ACC112 (cell line): ENCODE data around the gene RAP2A.

Experiments
- H2AFZ ChIP-seq: fragments of 200-600 bp; sonication (generic); one replicate; pipeline ENCODE4 v1.6.0; 2017; ENCODE audit warnings: antibody characterized with exemption, low read length; ENCODE audit not compliant: unreplicated experiment
- H3K27ac ChIP-seq: fragments of 200-600 bp; sonication (generic); 2 replicates; pipeline ENCODE4 v1.5.1; 2014; ENCODE audit warnings: low read depth, mild to moderate bottlenecking, antibody characterized with exemption, low read length, moderate library complexity
- H3K27me3 ChIP-seq: fragments of 200-600 bp; sonication (generic); 2 replicates; pipeline ENCODE4 v1.6.1; 2014; ENCODE audit warnings: mild to moderate bottlenecking, antibody characterized with exemption, low read length, moderate library complexity, mixed read lengths; ENCODE audit not compliant: insufficient read depth
- H3K36me3 ChIP-seq: fragments of 200-600 bp; sonication (generic); 2 replicates; pipeline ENCODE4 v1.6.1; 2016; ENCODE audit warnings: mild to moderate bottlenecking, antibody characterized with exemption, low read length, moderate library complexity, mixed read lengths; ENCODE audit not compliant: insufficient read depth
- H3K4me1 ChIP-seq: fragments of 200-600 bp; sonication (generic); one replicate; pipeline ENCODE4 v1.6.1; 2016; ENCODE audit warnings: low read length, mixed read lengths; ENCODE audit not compliant: insufficient read depth, unreplicated experiment, control insufficient read depth
- H3K4me3 ChIP-seq: fragments of 200-600 bp; sonication (generic); 2 replicates; pipeline ENCODE4 v1.5.1; 2014; ENCODE audit warnings: mild to moderate bottlenecking, low read depth, low read length
- H3K79me2 ChIP-seq: fragments of 200-600 bp; sonication (generic); one replicate; pipeline ENCODE4 v1.6.0; 2016; ENCODE audit warnings: low read length; ENCODE audit not compliant: control insufficient read depth, unreplicated experiment, insufficient read depth

The RAP2A gene

GRCh38 chr13:97422118-97423054 is 11.6 kb upstream of the RAP2A start:
- Histone ChIP-seq H3K79me2 (no peaks in the 10 kb centered on the region), H3K4me3 (no peak overlapping the region), H3K27me3 (no peaks in the 10 kb centered on the region), H3K36me3 (no peaks in the 10 kb centered on the region), H2AFZ (no peak overlapping the region), H3K4me1 (no peaks in the 10 kb centered on the region), H3K27ac (no peak overlapping the region)

GRCh38 chr13:97423300-97424045 is 10.5 kb upstream of the RAP2A start:
- no peak overlapping the region for H3K4me3 ChIP-seq
- H2AFZ ChIP-seq = no peak overlapping the region
- H3K27me3 ChIP-seq = no peaks in the 10 kb centered on the region
- no peak overlapping the region for H3K27ac ChIP-seq
- H3K4me1 ChIP-seq = no peaks in the 10 kb centered on the region
- H3K36me3 ChIP-seq = no peaks in the 10 kb centered on the region
- no peaks in the 10 kb centered on the region for H3K79me2 ChIP-seq

GRCh38 chr13:97425590-97425989 is 8.4 kb upstream of the RAP2A start:
- Histone ChIP-seq H3K27ac (no peak overlapping the region), H3K4me1 (peaks cover 4% of the 10 kb centered on the region), H3K36me3 (no peaks in the 10 kb centered on the region), H3K4me3 (no peak overlapping the region), H2AFZ (no peak overlapping the region), H3K79me2 (no peaks in the 10 kb centered on the region), H3K27me3 (no peaks in the 10 kb centered on the region)

GRCh38 chr13:97426695-97427094 is 7.3 kb upstream of the RAP2A start:
- no peak overlapping the region for H2AFZ ChIP-seq
- peaks cover 4% of the 10 kb centered on the region for H3K4me1 ChIP-seq
- H3K4me3 ChIP-seq = no peak overlapping the region
- no peaks in the 10 kb centered on the region for H3K36me3 ChIP-seq
- no peak overlapping the region for H3K27ac ChIP-seq
- H3K27me3 ChIP-seq = no peaks in the 10 kb centered on the region
- no peaks in the 10 kb centered on the region for H3K79me2 ChIP-seq

GRCh38 chr13:97429681-97430081 is 4.3 kb upstream of the RAP2A start:
- H3K79me2 ChIP-seq = peaks cover 2% of the 10 kb centered on the region
- H3K36me3 ChIP-seq = no peaks in the 10 kb centered on the region
- peak overlapping the region; percentile 27; the same call in 1 of the 2 replicates for H3K4me3 ChIP-seq
- H3K4me1 ChIP-seq = peaks cover 4% of the 10 kb centered on the region
- H2AFZ ChIP-seq = no peak overlapping the region
- no peaks in the 10 kb centered on the region for H3K27me3 ChIP-seq
- H3K27ac ChIP-seq = no peak overlapping the region

- Histone ChIP-seq H3K79me2 (peaks cover 7% of the 10 kb centered on the region), H3K4me1 (peaks cover 4% of the 10 kb centered on the region), H3K27ac (no peak overlapping the region), H2AFZ (no peak overlapping the region), H3K36me3 (no peaks in the 10 kb centered on the region), H3K4me3 (no peak overlapping the region), H3K27me3 (no peaks in the 10 kb centered on the region)
Observed at GRCh38 chr13:97430296-97430695, 3.7 kb upstream of the RAP2A start.

- H3K4me3 ChIP-seq = peak overlapping the region; percentile 96; the same call in 1 of the 2 replicates
- H3K36me3 ChIP-seq = no peaks in the 10 kb centered on the region
- H3K27me3 ChIP-seq = no peaks in the 10 kb centered on the region
- H3K79me2 ChIP-seq = peaks cover 16% of the 10 kb centered on the region
- peak overlapping the region; percentile 86 for H2AFZ ChIP-seq
- H3K27ac ChIP-seq = no peak overlapping the region
- H3K4me1 ChIP-seq = peaks cover 7% of the 10 kb centered on the region
Observed at GRCh38 chr13:97431171-97431764, 2.7 kb upstream of the RAP2A start.

GRCh38 chr13:97432232-97432916 is 1.6 kb upstream of the RAP2A start:
- Histone ChIP-seq H3K4me1 (peaks cover 12% of the 10 kb centered on the region), H3K79me2 (peaks cover 25% of the 10 kb centered on the region), H3K27ac (peak overlapping the region; percentile 98), H2AFZ (peak overlapping the region; percentile 86), H3K36me3 (no peaks in the 10 kb centered on the region), H3K4me3 (peak overlapping the region; percentile 96), H3K27me3 (no peaks in the 10 kb centered on the region)

- Histone ChIP-seq H3K4me1 (peaks cover 12% of the 10 kb centered on the region), H3K27me3 (no peaks in the 10 kb centered on the region), H3K4me3 (peak overlapping the region; percentile 96), H3K36me3 (no peaks in the 10 kb centered on the region), H2AFZ (peak overlapping the region; percentile 99), H3K27ac (peak overlapping the region; percentile 98), H3K79me2 (peaks cover 31% of the 10 kb centered on the region)
Observed at GRCh38 chr13:97432917-97433726, 847 bp upstream of the RAP2A start.
